Measurements from ENCODE around the gene UTS2B. TPM values are rescaled to one million over a fixed set of nuclear protein-coding genes. Genes with fewer than 3 reads are reported as not detected.

UTS2B gene
- total and polyA plus RNA-seq, 8 donors: 0.09 to 0.35 (median 0.26) TPM; not detected in 3

- intact Hi-C loops (cut with DNase I): no loop called here
- FAIRE-seq (no peak), ATAC-seq (no peak), DNase-seq (no peak)
- Histone ChIP-seq H3K9me3 (no peaks in the 10 kb centered on the region), H3K4me1 (no peaks in the 10 kb centered on the region), H3K27ac (no peak overlapping the region), H3K27me3 (no peaks in the 10 kb centered on the region), H3K4me3 (no peak overlapping the region), H3K36me3 (no peaks in the 10 kb centered on the region)
- TF ChIP-seq, protein P1, sequence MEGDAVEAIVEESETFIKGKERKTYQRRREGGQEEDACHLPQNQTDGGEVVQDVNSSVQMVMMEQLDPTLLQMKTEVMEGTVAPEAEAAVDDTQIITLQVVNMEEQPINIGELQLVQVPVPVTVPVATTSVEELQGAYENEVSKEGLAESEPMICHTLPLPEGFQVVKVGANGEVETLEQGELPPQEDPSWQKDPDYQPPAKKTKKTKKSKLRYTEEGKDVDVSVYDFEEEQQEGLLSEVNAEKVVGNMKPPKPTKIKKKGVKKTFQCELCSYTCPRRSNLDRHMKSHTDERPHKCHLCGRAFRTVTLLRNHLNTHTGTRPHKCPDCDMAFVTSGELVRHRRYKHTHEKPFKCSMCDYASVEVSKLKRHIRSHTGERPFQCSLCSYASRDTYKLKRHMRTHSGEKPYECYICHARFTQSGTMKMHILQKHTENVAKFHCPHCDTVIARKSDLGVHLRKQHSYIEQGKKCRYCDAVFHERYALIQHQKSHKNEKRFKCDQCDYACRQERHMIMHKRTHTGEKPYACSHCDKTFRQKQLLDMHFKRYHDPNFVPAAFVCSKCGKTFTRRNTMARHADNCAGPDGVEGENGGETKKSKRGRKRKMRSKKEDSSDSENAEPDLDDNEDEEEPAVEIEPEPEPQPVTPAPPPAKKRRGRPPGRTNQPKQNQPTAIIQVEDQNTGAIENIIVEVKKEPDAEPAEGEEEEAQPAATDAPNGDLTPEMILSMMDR (IDR thresholded peaks at IDR 0.05): no peak
Measured at GRCh38 chr3:191261304-191261638, 69.1 kb downstream of the UTS2B start.

- H3K36me3 ChIP-seq: no peaks in the 10 kb centered on the region
- TF ChIP-seq, protein P1 (IDR thresholded peaks at IDR 0.05): no peak
- no peak overlapping the region for H3K27ac ChIP-seq
- no peak overlapping the region for H3K4me3 ChIP-seq
- no peaks in the 10 kb centered on the region for H3K27me3 ChIP-seq
- H3K4me1 ChIP-seq: no peaks in the 10 kb centered on the region
- 55 to 56% methylated on average over 11 of the region's 11 CpGs for WGBS, 2 donors
- no peak for FAIRE-seq
- intact Hi-C loops (cut with DNase I): no loop called here
- no peak for DNase-seq
- ATAC-seq: no peak
- H3K9me3 ChIP-seq: no peaks in the 10 kb centered on the region
Measured at GRCh38 chr3:191260431-191261303, 69.7 kb downstream of the UTS2B start.

DNA sequence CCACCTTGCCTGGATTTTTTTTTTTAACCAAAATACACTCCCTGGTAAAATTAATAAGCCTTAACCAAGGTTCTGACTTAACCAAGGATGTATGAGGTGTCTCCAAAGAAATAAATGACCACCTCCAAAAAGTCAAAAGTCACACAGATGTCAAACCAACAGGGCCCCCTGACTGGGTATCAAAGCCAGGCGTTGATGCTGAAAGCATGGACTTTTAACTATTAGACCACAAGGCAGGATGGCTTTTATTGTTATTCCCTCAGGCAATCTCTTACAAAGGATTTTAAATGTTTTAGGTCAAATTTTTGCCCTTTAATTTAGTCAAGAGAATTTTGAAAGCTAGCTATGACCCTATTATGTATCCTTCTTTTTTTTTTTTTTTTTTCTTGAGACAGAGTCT, 70.8 kb downstream of the UTS2B start:
- Histone ChIP-seq H3K27me3 (no peaks in the 10 kb centered on the region), H3K9me3 (no peaks in the 10 kb centered on the region), H3K27ac (no peak overlapping the region), H3K4me3 (no peak overlapping the region), H3K36me3 (no peaks in the 10 kb centered on the region), H3K4me1 (no peaks in the 10 kb centered on the region)
- FAIRE-seq (no peak), DNase-seq (no peak), ATAC-seq (no peak)
- intact Hi-C loops (cut with DNase I): no loop called here
- TF ChIP-seq, protein P1 (IDR thresholded peaks at IDR 0.05): no peak
- 0 to 1% methylated on average over 1 of the region's 1 CpG for whole genome bisulfite sequencing, 2 donors

DNA sequence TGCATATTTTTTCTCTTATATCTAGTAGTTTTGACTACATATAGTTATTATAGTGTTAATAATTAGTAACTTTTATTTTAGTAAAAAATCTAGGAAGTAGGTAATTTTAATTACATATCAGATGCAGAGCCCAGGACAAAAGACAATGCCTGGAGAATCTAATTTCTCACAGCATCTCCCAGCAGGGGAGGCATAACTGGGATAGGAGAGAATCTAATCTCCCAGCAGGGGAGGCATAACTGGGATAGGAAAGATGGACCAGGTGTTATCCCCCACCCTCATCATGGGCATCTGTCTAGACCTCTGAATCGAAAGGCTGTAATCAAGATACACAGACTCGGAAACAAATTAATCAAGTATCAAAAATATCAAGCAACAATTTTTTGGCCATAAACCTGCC, 73.0 kb downstream of the UTS2B start:
- Histone ChIP-seq H3K27me3 (no peaks in the 10 kb centered on the region), H3K4me3 (no peak overlapping the region), H3K27ac (no peak overlapping the region), H3K9me3 (no peaks in the 10 kb centered on the region), H3K4me1 (no peaks in the 10 kb centered on the region), H3K36me3 (no peaks in the 10 kb centered on the region)
- 69 to 80% methylated on average over 2 of the region's 2 CpGs for WGBS, 2 donors
- ATAC-seq (no peak), FAIRE-seq (no peak), DNase-seq (no peak)
- intact Hi-C loops (cut with DNase I): no loop called here
- TF ChIP-seq, protein P1 (IDR thresholded peaks at IDR 0.05): no peak

- DNase-seq (no peak), ATAC-seq (no peak), FAIRE-seq (no peak)
- Histone ChIP-seq H3K27ac (no peak overlapping the region), H3K27me3 (no peaks in the 10 kb centered on the region), H3K36me3 (no peaks in the 10 kb centered on the region), H3K4me3 (no peak overlapping the region), H3K9me3 (no peaks in the 10 kb centered on the region), H3K4me1 (no peaks in the 10 kb centered on the region)
- intact Hi-C loops (cut with DNase I): no loop called here
- TF ChIP-seq, protein P1 (IDR thresholded peaks at IDR 0.05): no peak
Measured at GRCh38 chr3:191256405-191256804, 73.9 kb downstream of the UTS2B start.
